Measurements from ENCODE around the gene AFF1.

Gene AFF1

GRCh38 chr4:86924811-86925210 is 10.0 kb upstream of the AFF1 start:
- no peak for DNase-seq

DNA sequence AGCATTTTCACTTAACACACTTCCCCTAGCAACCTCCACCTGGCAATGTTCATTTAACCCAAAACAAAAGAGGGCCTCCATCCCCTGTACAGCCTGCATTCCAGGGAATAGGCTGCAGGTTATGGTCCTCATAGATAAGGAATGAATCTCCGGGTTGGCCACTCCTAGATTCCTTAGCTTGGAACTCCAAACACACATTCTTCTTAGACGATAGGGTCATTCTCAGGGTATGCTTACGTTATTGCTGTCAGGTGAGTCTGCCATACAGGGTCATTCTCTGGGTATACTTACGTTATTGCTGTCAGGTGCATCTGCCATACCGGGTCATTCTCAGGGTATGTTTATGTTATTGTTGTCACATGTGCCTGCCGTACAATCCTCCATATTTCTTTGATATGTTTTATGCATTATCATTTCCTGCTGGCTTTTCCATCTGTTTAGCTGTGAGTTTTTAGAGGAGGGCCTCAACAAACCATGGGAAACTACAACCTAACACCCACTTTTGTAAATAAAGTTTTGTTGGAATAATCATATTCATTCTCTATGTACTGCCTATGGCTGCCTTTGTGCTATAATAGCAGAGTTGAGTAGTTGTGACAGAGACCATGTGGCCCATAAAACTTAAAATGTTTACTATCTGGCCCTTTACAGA is 8.2 kb upstream of the AFF1 start:
- no peak for DNase-seq

DNA sequence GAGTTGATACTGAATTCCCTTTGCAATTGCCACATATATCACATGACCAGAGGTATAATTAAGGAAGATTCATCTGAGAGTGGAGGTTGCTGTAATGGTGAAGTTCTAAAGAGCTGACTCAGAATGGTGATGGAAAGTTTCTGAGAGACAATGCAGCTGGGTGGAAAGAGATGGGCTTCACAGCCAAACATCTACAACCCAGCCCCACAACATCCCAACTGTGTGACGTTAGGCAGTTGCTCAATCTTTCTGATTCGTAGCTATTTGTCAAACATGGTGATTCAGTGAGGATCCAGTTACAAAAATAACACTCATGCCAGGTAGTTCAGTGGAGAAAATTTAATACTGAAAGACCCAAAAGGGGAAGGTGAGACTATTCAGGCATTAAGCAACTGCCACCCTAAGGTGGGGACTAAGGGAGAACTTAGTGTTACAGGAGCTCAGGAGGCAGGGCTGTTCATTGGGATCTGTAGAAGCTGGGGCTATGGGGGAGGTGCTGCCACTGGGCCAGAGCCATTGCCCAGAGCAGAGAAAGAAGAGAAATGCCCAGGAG is 6.9 kb upstream of the AFF1 start:
- DNase-seq = no peak

GRCh38 chr4:86928400-86929255 is 6.2 kb upstream of the AFF1 start:
- DNase-seq = no peak

DNA sequence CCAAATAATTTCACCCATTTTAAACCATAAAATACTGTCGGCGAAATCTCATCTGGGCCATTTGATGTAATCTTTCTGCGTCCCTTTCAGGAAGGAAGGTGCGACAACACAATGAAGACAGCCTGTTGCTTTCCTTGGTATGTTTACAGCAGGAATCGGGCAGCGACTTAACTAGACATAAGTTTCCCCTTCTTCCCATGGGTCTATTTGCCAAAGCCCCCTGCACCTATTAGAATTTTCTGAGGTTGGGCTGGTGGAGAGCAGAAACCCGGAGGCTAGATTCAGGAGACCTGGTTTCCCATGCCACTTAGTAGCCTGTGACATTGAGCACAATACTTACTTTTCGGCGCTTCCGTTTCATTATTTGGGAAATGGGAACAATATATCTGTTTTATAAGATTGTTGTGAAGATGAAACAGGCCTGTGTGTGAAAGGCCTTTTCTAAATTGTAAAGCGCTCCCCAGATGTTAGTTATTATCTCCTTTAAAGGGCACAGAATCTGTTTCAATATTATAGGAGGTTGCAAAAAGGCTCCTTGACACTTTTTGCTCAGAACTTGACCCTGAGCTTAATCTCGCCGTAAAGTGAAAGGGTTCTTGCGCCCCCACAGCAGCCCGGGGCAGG is 552 bp upstream of the AFF1 start:
- no peak for DNase-seq

GRCh38 chr4:86935566-86935852 is 698 bp downstream of the AFF1 start:
- no peak for DNase-seq

- peak; percentile 78 for DNase-seq
Observed at GRCh38 chr4:86935853-86936733, 1.3 kb downstream of the AFF1 start.

DNA sequence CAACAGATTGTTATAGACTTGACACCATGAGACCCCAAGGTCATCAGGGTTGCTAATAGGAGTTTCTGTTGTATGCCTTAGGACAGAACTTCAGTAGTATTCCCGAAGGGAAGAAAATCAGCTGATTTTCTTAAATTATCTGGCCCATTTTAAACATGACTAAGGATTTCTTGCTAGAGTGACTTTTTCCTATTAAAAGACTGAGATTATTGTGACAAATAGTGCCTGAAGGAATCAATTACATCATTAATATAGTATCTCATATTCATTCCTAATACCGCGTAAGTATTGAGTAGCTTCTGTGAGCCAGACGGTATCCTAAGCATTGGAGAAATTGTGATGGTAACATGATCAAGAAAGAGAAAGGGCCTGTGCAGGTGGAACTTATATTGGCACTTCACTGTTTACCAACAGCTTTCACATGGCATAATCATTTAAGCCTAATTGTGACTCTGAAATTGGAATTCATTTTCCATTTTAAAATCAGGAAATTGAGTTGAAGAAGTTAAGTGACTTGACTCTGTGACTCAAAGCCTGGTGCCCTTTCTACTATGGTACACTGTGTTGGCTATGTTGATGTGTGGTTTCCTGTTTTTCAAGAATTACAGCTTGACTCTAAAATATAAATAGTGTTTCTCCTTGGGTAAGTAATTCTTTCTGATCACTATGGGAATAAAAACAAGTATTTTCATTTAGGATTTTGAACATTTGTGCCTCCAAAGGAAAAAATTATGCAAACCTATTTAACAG is 4.1 kb downstream of the AFF1 start:
- DNase-seq = no peak

- DNase-seq = peak; percentile 33
Observed at GRCh38 chr4:86939729-86940575, 5.1 kb downstream of the AFF1 start.

GRCh38 chr4:86940920-86941460 is 6.2 kb downstream of the AFF1 start:
- DNase-seq = no peak

DNA sequence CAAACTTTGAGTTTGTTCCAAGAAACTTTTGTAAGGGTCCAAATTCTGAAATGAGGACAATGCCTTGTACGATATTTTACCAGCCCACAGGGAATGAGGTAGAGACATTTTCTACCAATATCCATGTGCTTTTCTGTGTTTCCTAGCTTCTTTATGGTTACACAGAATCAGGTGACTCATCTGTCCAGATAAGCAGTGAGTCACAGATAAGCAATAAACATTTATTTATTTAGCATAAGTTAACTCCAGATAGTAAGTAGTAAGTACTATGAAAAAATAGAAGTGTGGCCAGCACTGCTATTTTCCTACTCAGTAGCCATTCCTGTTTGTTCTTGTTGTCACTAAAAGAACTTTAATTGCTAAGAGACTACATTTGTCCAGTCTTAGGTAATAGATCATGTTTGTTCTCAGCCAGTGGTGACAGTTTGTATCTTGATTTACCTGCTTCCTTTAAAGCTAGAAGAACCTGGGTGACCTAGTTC is 7.4 kb downstream of the AFF1 start:
- no peak for DNase-seq

GRCh38 chr4:86944964-86945781 is 10.4 kb downstream of the AFF1 start:
- DNase-seq = no peak

GRCh38 chr4:86946868-86947500 is 12.2 kb downstream of the AFF1 start:
- no peak for DNase-seq

GRCh38 chr4:86947501-86948120 is 12.8 kb downstream of the AFF1 start:
- DNase-seq = no peak

DNA sequence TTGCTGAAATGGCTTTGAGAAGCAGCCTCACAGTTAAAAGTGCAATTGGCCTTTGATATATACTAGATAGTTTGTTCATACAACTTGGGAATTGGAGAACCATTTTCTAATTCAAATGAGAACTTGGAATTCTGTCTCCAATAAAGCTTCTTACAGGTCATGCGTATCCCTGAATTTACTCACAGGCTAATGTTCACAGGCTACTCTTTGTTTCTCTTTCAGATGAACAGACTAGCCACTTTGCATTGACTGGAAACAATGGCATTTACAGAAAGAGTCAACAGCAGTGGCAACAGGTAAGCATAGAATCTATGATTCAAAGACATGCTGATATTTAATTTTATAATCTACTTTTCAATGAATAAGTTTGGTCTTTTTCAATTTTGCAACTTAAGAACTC is 13.5 kb downstream of the AFF1 start:
- DNase-seq = no peak

DNA sequence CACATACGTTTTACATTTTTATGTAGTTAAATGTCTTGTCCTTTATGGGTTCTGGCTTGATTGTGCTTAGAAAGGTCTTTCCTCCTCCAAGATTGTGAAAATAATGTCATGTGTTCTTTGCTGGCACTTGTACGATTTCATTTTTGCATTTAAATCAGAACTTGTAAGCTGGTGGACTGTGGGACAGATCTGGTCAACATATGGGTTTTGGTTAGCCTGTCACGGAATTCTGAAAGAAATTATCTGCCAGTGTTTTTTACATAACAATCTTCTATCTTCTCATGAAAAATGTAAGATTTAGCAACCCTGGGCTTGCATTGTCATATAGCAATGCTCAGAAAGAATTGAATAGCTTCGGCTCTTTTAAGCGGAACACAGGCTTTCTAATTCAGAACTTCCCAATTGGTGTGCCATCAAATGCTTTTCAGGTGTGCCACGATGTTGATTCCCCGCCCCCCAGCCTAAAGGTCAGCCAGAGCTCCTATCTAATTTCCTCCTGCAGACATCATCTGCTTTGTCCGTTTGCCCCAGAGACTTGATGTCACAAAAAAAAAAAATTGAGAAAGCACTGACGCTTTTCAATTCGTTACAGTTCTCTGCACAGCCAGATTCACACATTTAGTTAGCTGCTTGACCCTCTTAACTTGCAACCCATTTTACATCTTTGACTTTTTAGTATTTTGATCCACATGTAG is 16.2 kb downstream of the AFF1 start:
- no peak for DNase-seq

GRCh38 chr4:86955888-86956451 is 21.2 kb downstream of the AFF1 start:
- DNase-seq = no peak

DNA sequence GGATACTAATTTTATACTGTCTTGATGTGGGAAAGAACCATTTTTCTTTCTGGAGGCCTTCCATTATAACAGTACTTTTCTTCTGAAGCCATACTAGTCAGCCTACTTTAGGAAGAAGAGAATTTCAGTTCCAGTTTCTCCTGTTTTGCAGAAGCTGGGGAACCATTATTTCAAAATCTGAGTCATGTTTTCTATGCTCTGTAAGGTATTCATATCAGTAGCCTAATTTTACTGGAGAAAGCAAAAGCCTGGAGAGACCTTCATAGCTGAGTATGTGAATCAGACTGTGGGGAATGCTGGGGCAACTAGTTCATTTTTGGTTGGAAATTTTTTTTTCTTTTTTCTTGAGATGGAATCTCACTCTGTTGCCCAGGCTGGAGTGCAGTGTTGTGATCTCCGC is 22.4 kb downstream of the AFF1 start:
- DNase-seq = no peak

Data from activated naive CD4-positive, alpha-beta T cell treated with anti-CD3 and anti-CD28 coated beads, Interleukin-2, amount 50 U/mL, for 16 hours (primary cell).